Right atrium auricular region (tissue), 2 donors: Measurements from ENCODE around the gene AP1B1. TPM values are rescaled to one million over a fixed set of nuclear protein-coding genes. Genes with fewer than 3 reads are reported as not detected.

Source experiments
- DNase-seq: peaks from one replicate; pipeline ENCODE4 v3.0.0-alpha.2; 2019; ENCODE audit warnings: low spot score
- H3K27ac ChIP-seq, 2 donors: fragments of 200-600 bp; sonication (generic); 1 replicate in 1 of 2; 2 replicates in 1 of 2; pipeline ENCODE4 v1.5.1; 2016 to 2019
- H3K27me3 ChIP-seq, 2 donors: fragments of 200-600 bp; sonication (generic); one replicate each; pipeline versions ENCODE4 v1.5.1 to v1.6.0; 2017 to 2019
- H3K36me3 ChIP-seq: fragments of 200-600 bp; sonication (generic); one replicate; pipeline ENCODE4 v1.5.1; 2016
- H3K4me1 ChIP-seq, 2 donors: fragments of 200-600 bp; sonication (generic); one replicate each; pipeline versions ENCODE4 v1.5.1 to v1.6.0; 2017 to 2019
- H3K4me3 ChIP-seq, 2 donors: fragments of 200-600 bp; sonication (generic); 1 replicate in 1 of 2; 2 replicates in 1 of 2; pipeline ENCODE4 v1.5.1; 2017 to 2019; ENCODE audit warnings: mild to moderate bottlenecking in 1 of 2, moderate library complexity in 1 of 2
- H3K9me3 ChIP-seq, 2 donors: fragments of 200-600 bp; sonication (generic); one replicate each; pipeline ENCODE4 v1.5.1; 2019
- CTCF ChIP-seq, 2 donors: fragments of 200-600 bp; sonication (generic); IDR thresholded peaks; one replicate each; pipeline ENCODE4 v1.5.1; 2019; ENCODE audit warnings: antibody characterized with exemption in 2 of 2
- total RNA-seq, 2 donors: library from RNA; depleted of rRNA; stranded (reverse); fragments of >200 nt; gene quantifications; one replicate each; pipeline ENCODE4 v1.1.0, GENCODE V29; 2016

Gene AP1B1
- total RNA-seq, 2 donors from 2014 or later = 31.4 to 46.2 TPM

DNA sequence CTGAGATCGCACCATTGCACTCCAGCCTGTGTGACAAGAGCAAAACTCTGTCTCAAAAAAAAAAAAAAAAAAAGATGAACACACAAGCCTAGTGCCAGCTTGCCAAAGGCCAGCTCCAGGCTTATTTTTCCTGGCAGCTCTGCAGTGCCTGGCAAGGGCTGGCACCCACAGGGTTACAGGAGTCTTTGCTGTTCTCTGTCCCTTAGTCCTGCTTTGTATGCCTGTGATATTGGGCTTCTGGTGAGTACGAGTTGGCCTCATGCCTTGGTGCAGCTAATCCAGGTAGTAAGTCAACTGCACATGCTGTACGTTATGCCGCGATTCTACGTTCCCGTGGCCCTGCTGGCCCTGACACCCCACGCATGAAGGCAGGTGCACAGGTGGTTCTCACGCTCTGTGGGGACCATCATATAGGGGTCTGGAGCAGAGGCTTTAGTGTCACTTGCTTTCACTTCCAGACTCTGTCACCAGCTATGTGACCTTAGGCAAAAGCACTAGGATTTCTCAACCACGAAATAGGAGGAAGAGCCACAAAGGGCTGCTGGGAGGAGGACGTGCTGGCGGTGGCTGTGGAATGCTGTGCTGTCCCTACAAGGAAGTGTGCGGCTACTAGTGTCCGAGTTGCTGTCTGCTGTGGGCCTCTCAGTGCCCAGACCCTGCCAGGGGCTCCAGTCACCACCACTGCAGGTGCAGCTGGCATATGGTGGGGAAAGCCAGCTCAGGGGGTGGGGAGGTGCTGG lies 51.4 kb downstream of the AP1B1 start:
- H3K27ac ChIP-seq = no peak overlapping the region
- no peak for TF ChIP-seq CTCF (IDR thresholded peaks at IDR 0.05)
- H3K4me3 ChIP-seq = no peak overlapping the region
- peaks cover 0 to 4% of the 10 kb centered on the region in 2 donors for H3K4me1 ChIP-seq
- peaks cover 73% of the 10 kb centered on the region for H3K36me3 ChIP-seq
- no peak for DNase-seq
- H3K27me3 ChIP-seq = no peaks in the 10 kb centered on the region
- H3K9me3 ChIP-seq = no peaks in the 10 kb centered on the region

GRCh38 chr22:29335656-29336055 lies 52.7 kb downstream of the AP1B1 start:
- Histone ChIP-seq H3K27ac (no peak overlapping the region), H3K4me1 (no peaks in the 10 kb centered on the region), H3K36me3 (peaks cover 66% of the 10 kb centered on the region), H3K27me3 (no peaks in the 10 kb centered on the region), H3K9me3 (no peaks in the 10 kb centered on the region), H3K4me3 (no peak overlapping the region)
- no peak for DNase-seq
- no peak for TF ChIP-seq CTCF (IDR thresholded peaks at IDR 0.05)

GRCh38 chr22:29334696-29335344 lies 53.5 kb downstream of the AP1B1 start:
- H3K27ac ChIP-seq = no peak overlapping the region
- no peak for DNase-seq
- TF ChIP-seq CTCF (IDR thresholded peaks at IDR 0.05) = no peak
- peaks cover 66% of the 10 kb centered on the region for H3K36me3 ChIP-seq
- no peaks in the 10 kb centered on the region for H3K4me1 ChIP-seq
- no peak overlapping the region for H3K4me3 ChIP-seq
- no peaks in the 10 kb centered on the region for H3K27me3 ChIP-seq
- H3K9me3 ChIP-seq = no peaks in the 10 kb centered on the region

GRCh38 chr22:29334148-29334547 lies 54.2 kb downstream of the AP1B1 start:
- no peak for TF ChIP-seq CTCF (IDR thresholded peaks at IDR 0.05)
- no peaks in the 10 kb centered on the region for H3K4me1 ChIP-seq
- no peaks in the 10 kb centered on the region for H3K27me3 ChIP-seq
- H3K36me3 ChIP-seq = peaks cover 66% of the 10 kb centered on the region
- no peak for DNase-seq
- no peaks in the 10 kb centered on the region for H3K9me3 ChIP-seq
- no peak overlapping the region for H3K4me3 ChIP-seq
- no peak overlapping the region for H3K27ac ChIP-seq

DNA sequence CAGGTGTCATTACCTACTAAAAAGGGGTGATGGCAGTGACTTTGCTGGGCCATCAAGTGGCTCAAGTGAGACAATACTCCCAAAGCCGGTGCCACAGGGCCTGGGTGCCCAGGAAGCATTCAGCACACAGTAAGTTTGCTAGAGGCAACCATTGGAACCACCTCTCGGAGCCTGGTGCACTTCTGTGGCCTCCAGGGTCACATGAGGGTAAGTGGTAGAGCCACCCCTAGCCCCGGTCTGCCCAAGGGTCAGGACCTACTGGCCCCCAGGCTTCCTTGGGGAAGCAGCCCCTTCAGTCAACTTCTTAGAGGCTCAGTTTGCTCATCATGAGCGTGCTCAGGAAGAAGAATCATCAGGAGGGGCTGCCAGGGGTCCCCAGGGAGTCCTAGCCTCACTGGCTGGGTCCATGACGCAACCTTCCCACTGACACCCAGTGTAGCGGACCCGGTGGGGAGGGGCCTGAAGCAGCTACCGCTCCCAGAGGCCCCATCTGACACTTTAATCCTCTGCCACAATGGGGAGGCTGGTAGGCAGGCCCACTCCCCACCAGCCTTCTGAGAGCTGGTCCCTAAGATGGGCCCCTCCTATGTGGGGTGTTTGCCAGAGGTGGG lies 55.4 kb downstream of the AP1B1 start:
- H3K4me3 ChIP-seq = no peak overlapping the region
- no peak for DNase-seq
- H3K9me3 ChIP-seq = no peaks in the 10 kb centered on the region
- no peaks in the 10 kb centered on the region for H3K4me1 ChIP-seq
- H3K27me3 ChIP-seq = no peaks in the 10 kb centered on the region
- no peak overlapping the region for H3K27ac ChIP-seq
- H3K36me3 ChIP-seq = peaks cover 66% of the 10 kb centered on the region
- TF ChIP-seq CTCF (IDR thresholded peaks at IDR 0.05) = no peak
